GM13977 (cell line): ENCODE measurements around the gene RIMBP2.

Experiments
- DNase-seq: peaks from one replicate; pipeline ENCODE4 v3.0.0; 2012; ENCODE audit warnings: low spot score
- in situ Hi-C: fragments of 300-500 bp; cut with MboI; formaldehyde crosslinking; loops from one replicate; pipeline ENCODE4 v1.12.0; 2022; ENCODE audit warnings: low sequenced_read_pairs, low pct_unique_long_range_greater_than_20kb, mixed read lengths, inconsistent platforms; ENCODE audit not compliant: unreplicated experiment
- TF ChIP-seq, protein P1 (sequence below): IDR thresholded peaks from 2 replicates; pipeline ENCODE4 v1.5.1; 2012; ENCODE audit warnings: mild to moderate bottlenecking, control low read depth; ENCODE audit not compliant: insufficient read depth; ENCODE audit errors: extremely low read depth, missing control alignments

Gene RIMBP2

DNA sequence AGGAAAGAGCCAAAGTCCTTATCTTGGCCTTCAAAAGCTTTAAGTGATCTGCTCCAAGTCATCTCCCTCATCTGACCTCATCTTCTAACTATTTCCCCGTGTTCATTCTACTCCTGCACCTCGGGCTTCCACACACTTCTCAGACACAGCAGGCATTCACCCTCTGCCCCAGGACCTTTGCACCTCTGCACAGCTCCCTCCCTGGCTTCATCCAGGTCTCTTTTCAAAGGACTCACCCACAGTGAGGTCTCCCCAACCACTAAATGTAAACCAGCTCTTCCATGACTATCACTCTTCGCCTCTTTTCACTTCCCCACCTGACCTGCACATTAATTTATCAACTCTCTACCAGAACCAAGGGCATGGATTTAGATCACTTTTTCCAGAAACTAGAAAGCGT lies 216.6 kb downstream of the RIMBP2 start:
- TF ChIP-seq, protein P1, sequence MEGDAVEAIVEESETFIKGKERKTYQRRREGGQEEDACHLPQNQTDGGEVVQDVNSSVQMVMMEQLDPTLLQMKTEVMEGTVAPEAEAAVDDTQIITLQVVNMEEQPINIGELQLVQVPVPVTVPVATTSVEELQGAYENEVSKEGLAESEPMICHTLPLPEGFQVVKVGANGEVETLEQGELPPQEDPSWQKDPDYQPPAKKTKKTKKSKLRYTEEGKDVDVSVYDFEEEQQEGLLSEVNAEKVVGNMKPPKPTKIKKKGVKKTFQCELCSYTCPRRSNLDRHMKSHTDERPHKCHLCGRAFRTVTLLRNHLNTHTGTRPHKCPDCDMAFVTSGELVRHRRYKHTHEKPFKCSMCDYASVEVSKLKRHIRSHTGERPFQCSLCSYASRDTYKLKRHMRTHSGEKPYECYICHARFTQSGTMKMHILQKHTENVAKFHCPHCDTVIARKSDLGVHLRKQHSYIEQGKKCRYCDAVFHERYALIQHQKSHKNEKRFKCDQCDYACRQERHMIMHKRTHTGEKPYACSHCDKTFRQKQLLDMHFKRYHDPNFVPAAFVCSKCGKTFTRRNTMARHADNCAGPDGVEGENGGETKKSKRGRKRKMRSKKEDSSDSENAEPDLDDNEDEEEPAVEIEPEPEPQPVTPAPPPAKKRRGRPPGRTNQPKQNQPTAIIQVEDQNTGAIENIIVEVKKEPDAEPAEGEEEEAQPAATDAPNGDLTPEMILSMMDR, result no peak
- in situ Hi-C loops, result no loop called here
- no peak for DNase-seq

DNA sequence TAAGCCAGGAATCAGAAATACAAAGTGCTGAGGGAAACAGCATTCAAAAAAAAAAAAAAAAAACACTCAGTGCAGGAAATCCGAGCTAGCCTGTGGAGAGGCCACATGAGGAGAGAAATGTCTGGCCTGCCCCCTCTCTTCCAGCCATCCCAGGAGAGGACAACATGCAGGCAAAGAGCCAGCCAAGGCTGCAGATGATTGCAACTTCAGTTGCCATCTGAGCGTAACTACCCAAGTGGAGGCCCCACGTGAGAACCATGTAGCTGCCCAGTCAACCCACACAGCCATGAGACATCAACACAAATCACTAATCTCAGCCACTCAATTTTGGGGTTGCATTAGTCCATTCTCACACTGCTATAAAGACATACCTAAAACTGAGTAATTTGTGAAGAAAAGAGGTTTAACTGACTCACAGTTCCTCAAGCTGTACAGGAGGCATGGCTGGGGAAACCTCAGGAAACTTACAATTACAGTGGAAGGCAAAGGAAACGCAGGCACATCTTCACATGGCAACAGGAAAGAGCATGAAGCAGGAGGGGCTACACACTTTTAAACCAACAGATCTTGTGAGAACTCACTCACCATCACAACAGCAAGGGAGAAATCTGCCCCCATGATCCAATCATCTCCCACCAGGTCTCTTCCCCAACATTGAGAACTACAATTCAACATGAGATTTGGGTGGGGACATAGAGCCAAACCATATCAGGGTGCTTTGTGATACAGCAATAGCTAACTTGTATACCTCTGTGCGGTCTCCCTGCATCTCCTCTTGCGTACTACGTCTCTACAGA lies 217.3 kb downstream of the RIMBP2 start:
- TF ChIP-seq, protein P1, result no peak

DNA sequence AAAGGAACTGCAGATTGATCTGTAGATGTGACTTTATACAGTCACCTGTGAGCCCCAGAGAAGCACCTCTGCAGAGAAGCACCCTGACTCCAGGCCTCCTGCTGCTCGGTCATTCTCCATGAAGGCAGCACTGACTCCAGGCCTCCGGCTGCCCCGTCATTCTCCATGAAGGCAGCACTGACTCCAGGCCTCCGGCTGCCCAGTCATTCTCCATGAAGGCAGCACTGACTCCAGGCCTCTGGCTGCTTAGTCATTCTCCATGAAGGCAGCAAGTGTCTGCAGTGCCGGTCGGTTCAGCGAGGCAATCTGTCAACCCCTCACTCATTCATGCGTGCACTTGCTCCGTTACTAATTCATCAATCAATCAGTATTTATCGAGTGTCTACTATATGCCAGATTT lies 218.1 kb downstream of the RIMBP2 start:
- DNase-seq, result no peak
- TF ChIP-seq, protein P1, result no peak

More for the DNA sequence above, 217.3 kb downstream of the RIMBP2 start:
- in situ Hi-C loops, result no loop called here
- DNase-seq, result no peak

GRCh38 chr12:130497321-130497720 lies 218.8 kb downstream of the RIMBP2 start:
- DNase-seq, result no peak
- in situ Hi-C loops, result no loop called here
- TF ChIP-seq, protein P1, result no peak

More for the DNA sequence above, 218.1 kb downstream of the RIMBP2 start:
- in situ Hi-C loops, result no loop called here

- in situ Hi-C loops, result no loop called here
Observed at GRCh38 chr12:130496516-130497120, 219.5 kb downstream of the RIMBP2 start.

DNA sequence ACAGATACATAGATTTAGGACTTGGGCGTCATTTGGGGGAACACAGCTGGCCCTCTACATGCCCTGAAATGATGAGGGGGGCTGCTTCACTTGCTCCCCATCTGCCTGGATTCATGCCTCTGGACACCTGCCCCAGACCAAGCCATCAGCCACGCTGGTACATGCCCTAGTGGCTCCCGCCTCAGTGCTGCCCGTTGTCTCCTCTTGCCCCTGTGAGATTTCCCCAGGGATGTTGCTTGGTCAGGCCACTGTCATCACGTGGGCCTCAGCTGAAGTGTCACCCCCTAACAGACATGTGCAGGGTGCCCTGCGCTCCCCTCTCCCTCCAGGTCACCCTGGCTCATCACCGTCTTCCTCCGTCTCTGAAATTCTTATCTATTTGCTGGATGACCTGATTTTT lies 220.9 kb downstream of the RIMBP2 start:
- TF ChIP-seq, protein P1, result no peak

More at GRCh38 chr12:130496516-130497120, 219.5 kb downstream of the RIMBP2 start:
- DNase-seq, result no peak
- TF ChIP-seq, protein P1, result no peak

More for the DNA sequence above, 220.9 kb downstream of the RIMBP2 start:
- no peak for DNase-seq
- in situ Hi-C loops, result no loop called here
